Stomach (tissue), 4 donors: ENCODE data around the gene PSMD13.
"Not testable (repeated sequence)": the region's sequence is repeated elsewhere in the genome, so short reads cannot be mapped to it uniquely, and the experiment has no call there.

Source experiments
- CTCF ChIP-seq, 7 experiments: fragments of 450-650 bp in 4 of 7; fragments of 200-600 bp in 3 of 7; sonication (generic) in 3 of 7; IDR thresholded peaks; one replicate each; pipeline ENCODE4 v1.5.1; 2016 to 2019; ENCODE audit warnings: antibody characterized with exemption in 7 of 7, control low read depth in 2 of 7, mild to moderate bottlenecking in 1 of 7
- POLR2A ChIP-seq, 4 donors: fragments of 450-650 bp; IDR thresholded peaks; one replicate each; pipeline ENCODE4 v1.6.1; 2016; ENCODE audit warnings: antibody characterized with exemption in 4 of 4, control low read depth in 2 of 4, mild to moderate bottlenecking in 1 of 4, moderate library complexity in 1 of 4

GRCh38 chr11:238346-238745 is 1.6 kb downstream of the PSMD13 start:
- TF ChIP-seq CTCF, POLR2A (IDR thresholded peaks at IDR 0.05): not testable (repeated sequence)
